Activated CD4-positive, alpha-beta T cell treated with anti-CD3 and anti-CD28 coated beads for 1 hour (primary cell): ENCODE data around the gene FNDC8.
"Not testable (repeated sequence)": the region's sequence is repeated elsewhere in the genome, so short reads cannot be mapped to it uniquely, and the experiment has no call there.

Source experiments
- DNase-seq: peaks from one replicate; pipeline ENCODE4 v3.0.0-alpha.2; 2020

The FNDC8 gene

GRCh38 chr17:35174835-35175334, 53.5 kb downstream of the FNDC8 start:
- DNase-seq, result no peak

DNA sequence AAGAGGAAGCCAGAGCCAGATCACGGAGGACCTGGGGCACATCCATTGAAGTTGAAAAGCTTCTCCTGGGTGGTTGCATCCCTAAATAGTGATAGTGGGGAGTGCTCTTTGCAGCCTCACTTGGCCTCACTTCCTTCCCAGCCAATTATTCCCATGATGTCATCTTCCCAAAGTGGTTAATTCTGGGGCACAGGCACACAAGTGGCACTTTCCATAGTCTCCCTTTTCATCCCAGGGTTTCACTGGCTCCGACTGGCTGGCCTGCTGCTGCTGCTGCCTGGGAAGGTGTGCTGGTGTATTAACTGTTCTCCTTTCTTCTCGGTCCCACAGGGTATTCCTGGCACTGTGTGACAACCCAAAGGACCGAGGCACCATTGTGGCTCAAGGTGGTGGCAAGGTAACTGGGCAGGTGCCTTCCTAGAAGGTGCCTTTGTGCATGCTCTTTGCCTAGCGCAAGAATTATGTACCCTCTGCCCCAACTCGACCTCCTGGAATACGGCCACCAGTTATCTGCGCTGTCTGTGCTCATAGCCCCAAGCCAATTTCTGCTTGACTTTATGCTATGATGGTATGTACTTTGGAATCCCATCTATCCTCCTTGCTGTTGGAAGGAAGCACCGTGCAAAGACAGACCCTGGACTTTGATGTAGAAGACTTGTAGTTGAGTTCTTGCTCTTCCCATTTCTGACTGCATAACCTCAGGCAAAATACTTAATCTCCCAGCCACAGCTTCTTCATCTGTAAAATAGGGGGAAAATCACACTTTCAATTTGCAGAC, 54.4 kb downstream of the FNDC8 start:
- DNase-seq, result no peak

- no peak for DNase-seq
Observed at GRCh38 chr17:35176897-35177296, 55.5 kb downstream of the FNDC8 start.

- DNase-seq, result not testable (repeated sequence)
Observed at GRCh38 chr17:35179379-35179778, 58.0 kb downstream of the FNDC8 start.
